Ishikawa (cell line): ENCODE data around the gene COL4A2.

Experiments used
- ZBTB7A ChIP-seq: IDR thresholded peaks from 2 replicates; pipeline ENCODE4 v1.6.1; 2012; ENCODE audit warnings: low read depth
- TF ChIP-seq, protein P1 (sequence below): IDR thresholded peaks from 2 replicates; pipeline ENCODE4 v1.6.1; 2012

DNA sequence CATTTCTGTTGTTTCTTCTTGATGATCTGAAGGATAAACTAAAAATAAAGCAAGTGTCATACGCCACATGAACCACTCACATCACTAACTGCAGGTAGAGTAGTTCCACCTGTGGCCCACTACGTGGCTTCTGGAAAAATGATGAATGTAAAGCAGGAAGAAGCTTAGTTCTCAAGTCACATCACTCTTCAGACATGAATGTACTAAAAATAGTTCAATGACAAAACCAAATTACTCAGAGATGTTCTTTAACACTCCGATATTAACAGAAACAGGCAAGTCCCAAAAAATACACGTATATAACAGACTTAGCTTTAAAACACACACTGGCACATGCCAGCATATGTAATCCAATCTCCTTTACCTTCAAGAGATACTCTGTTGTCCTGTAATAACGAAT, 232.8 kb downstream of the COL4A2 start:
- no peak for TF ChIP-seq ZBTB7A
- TF ChIP-seq, protein P1, sequence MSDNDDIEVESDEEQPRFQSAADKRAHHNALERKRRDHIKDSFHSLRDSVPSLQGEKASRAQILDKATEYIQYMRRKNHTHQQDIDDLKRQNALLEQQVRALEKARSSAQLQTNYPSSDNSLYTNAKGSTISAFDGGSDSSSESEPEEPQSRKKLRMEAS: no peak
